NCI-H446 (cell line): ENCODE measurements around the gene ETFA.

Experiments
- DNase-seq, 2 experiments: peaks; one replicate each; lab custom pipeline; 2025; lab: John Stamatoyannopoulos, UW

The ETFA gene

GRCh38 chr15:76215634-76216033 is 95.6 kb downstream of the ETFA start:
- no peak for DNase-seq

DNA sequence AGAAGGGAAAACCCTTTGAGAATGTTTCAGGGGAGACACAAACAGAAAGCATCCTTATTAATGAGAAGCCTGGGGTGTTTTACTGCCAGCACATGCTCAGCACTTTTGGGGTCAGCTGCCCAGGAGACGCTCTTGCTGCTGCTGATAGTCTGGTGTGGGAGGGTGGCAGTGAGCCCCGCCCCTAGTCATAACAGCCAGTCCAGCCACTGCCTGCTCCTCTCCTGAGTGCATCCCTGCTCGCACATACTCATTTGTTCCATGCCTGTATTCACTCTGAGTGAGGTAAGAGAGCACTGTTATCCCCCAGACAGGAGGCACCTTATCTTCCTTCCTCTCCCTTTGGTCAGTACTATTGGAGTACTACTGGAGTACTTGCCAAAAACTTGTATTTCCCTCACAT is 101.3 kb downstream of the ETFA start:
- DNase-seq, result no peak

DNA sequence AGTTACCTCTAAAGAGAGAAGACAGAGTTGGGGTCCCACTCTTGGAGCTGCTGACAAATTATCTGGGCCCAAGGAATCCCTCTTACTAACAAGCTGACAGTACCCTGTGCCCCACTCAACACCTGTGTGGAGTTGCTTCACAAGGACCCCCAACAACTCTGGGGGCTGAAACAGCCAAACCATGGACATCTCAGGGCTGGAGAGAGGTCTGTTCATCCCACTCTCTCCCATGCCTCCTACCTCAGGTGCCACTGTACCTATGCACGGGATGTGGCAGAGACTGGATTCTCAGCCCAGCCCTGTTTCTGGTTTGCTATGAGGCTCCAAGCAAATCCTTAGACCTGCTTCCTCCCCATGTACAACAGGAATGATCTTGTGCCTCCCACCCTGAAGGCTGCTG is 101.7 kb downstream of the ETFA start:
- no peak for DNase-seq

DNA sequence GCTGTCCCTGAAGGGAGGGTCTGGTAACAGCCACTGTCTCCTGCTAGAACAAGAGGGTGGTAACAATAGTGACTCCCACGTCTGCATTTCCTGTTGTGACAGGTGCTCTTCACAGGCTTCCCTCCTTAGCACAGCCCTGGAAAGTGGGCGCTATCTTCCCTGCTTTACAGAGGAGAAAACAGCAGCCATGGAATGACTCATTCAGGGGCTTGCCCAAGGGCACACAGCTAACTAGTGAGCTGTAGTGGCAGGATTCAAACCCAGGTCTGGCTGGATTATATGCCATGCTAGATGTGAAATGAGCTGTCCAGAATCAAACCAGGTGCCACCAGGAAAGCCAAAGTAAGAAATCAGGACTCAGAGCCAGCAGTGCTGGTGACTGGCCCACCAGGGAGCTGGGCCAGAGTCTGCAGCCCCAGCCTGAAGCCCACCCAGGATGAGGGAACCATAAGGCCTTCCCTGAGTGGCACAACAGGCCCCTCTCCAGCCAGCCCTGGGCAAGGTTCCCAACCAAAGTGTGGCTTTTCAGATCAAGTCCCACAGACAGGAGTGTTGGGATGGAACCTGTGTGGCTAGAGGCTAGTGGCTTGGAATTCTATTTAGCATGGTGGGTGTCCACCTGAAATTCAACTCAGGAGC is 102.4 kb downstream of the ETFA start:
- DNase-seq, result no peak

DNA sequence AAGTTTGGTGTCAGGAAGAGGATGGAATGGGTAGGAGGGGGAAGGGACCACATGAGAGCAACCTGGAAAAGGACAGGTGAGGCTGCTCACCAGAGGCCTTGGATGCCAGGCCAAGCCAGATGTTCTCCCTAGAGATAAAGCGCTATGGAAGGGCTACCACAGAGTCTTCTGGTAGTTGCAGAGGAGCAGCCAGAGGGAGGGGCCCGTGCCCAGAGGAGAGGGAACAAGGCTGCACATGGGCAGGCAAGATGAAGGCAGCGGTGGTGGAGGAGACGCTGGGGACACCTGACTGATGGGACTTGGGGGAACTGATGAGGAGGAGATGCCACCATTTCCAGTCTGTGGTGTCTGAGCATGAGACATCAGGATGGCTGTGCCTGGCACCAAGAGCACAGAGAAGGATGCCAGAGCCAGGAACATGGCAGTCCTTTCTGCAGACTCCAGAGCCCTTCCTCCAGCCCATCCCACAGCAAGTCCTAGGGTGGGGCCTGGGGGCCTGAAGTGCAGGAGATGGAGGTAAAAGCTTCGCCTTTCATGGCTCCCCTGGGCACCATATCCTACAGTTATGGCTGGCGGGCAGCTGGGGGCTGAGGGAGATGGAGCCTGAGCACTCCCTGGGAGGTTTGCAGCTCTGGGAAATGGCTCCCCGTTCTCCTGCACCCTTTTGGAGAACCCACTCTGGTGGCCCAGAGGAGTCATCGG is 103.0 kb downstream of the ETFA start:
- no peak for DNase-seq

- DNase-seq, result peak; percentile 84 to 97
These were observed 104.8 kb downstream of the ETFA start for GRCh38 chr15:76206325-76206976.

GRCh38 chr15:76204916-76205460 is 106.3 kb downstream of the ETFA start:
- DNase-seq, result no peak

- no peak for DNase-seq
These were observed 107.0 kb downstream of the ETFA start for GRCh38 chr15:76204109-76204845.

- no peak for DNase-seq
These were observed 107.7 kb downstream of the ETFA start for GRCh38 chr15:76203346-76204108.

- DNase-seq, result no peak
These were observed 109.6 kb downstream of the ETFA start for GRCh38 chr15:76201536-76202255.

DNA sequence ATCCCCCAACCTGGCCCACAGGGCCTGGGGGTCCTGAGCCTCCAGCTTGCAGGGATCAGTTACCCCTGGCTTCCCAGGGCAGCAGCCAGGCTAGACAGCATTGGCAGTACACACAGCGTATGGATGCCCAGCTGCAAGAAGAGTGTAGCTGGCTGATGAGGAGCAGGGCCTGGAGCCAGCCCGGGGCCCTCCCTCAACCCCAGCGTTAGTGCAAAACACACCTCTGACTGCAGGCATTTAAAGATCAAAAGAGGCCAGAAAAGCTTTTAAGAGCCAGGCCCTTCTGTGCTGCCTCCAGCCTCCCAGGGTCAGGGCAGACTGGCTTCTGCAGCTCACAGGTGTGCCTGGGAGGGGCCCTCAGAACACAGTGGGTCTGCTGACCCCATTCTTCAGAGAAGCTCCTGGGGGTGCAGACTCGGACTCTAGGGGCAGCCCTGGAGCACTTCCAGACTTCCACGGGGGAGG is 110.6 kb downstream of the ETFA start:
- peak in 1 of 2 experiments; percentile 3 for DNase-seq

GRCh38 chr15:76200083-76200465 is 111.2 kb downstream of the ETFA start:
- no peak for DNase-seq

GRCh38 chr15:76199106-76200082 is 111.9 kb downstream of the ETFA start:
- DNase-seq, result no peak

DNA sequence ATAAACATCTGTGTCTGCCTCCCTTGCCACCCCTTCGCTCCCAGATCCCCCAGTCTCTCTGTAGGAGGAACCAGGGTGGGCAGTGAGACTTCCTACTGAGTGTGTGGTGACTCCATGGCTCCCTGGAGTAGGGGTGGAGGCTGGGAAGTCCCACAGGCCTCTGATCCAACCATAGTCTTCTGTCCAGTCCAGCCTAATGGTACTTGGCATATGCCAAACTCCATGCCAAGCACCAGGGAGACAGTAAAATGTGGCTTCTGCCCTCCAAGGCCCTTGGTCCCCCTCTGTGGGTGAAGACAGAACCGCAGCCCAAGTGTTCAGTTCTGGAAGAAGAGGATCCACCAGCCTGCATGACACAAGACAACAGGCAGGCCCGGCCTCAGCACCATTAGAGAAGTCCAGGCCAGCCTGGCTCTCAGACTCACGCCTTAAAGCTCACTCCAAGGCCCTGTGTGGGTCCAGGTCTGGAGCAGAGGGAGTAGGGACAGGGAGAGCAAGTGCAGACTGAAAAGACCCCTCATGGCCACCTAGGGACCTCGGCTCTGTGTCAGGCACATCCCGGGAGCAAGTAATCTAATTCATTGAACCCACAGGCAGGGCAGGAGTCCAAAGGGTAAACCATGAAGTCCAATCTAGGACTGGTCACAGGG is 112.7 kb downstream of the ETFA start:
- no peak for DNase-seq

GRCh38 chr15:76197703-76198455 is 113.4 kb downstream of the ETFA start:
- DNase-seq, result no peak

GRCh38 chr15:76196269-76197231 is 114.7 kb downstream of the ETFA start:
- peak; percentile 26 to 84 for DNase-seq
